Ovary (tissue), 3 donors: Measurements from ENCODE around the gene MAG.

ENCODE experiments used
- CTCF ChIP-seq, 3 donors: fragments of 450-650 bp in 2 of 3; fragments of 200-600 bp in 1 of 3; IDR thresholded peaks; one replicate each; pipeline versions ENCODE4 v1.5.1 to v1.8.0; 2016 to 2022; ENCODE audit warnings: antibody characterized with exemption in 3 of 3, mild to moderate bottlenecking in 1 of 3
- EP300 ChIP-seq: sonication (generic); formaldehyde crosslinking; IDR thresholded peaks from one replicate; pipeline ENCODE4 v1.6.1; 2017; ENCODE audit warnings: antibody characterized with exemption
- POLR2A ChIP-seq: fragments of 450-650 bp; IDR thresholded peaks from one replicate; pipeline ENCODE4 v1.6.1; 2017; ENCODE audit warnings: antibody characterized with exemption, mild to moderate bottlenecking, moderate library complexity
- donor health status: DM: no; HTN: no; CAD: no.

GRCh38 chr19:35322014-35322413 is 30.1 kb downstream of the MAG start:
- no peak for TF ChIP-seq CTCF (IDR thresholded peaks at IDR 0.05)
- no peak for TF ChIP-seq POLR2A
- TF ChIP-seq EP300: no peak
